ENCODE data around the gene ABITRAM. TPM values are rescaled to one million over a fixed set of nuclear protein-coding genes. Genes with fewer than 3 reads are reported as not detected.
"Not testable (repeated sequence)": the region's sequence is repeated elsewhere in the genome, so short reads cannot be mapped to it uniquely, and the experiment has no call there.

The ABITRAM gene
- total RNA-seq, 1 experiment from 2014 or later, result 15.4 TPM

DNA sequence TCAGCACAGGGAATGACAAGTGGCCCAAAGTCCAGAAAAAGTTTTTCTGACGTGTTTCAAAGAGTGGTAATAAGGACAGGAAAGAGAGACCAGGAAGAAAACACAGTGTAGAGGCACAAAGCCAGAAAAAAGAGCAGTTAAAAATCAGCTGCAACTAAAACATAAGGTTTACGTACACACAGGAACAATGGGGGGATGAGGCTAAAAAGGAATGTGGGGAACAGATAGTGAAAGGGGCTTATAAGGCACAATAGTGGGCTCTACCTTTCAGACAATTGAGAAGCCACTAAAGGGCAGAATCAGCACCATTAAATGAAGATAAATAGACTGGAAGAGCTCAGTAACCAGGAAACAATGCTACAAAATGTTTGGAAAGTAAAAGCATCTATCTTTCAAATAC is 5.8 kb upstream of the ABITRAM start:
- no peak for DNase-seq (ENCODE audit: low read depth)

DNA sequence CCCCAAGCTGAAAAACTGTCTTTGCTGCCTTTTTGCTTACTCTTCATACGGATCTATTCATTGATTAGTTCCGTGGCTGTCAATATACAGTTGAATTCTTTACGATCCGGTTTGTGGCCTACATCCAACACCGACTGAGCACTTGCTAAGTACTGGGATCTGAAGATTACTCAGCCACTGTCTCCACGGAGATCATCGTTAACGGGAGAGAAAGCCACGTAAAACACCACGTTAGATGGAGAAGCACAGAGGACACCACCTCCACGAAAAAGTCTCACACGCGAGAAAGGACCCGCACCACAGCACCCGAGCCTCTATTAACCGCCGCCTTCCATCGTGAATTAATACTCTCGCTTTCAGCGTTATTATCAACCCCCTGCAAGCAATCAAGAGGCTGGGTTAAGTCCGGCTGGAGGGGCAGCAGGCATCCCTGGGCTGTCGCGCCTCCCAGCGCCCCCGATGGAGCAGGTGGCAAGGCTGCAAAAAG is 926 bp upstream of the ABITRAM start:
- peak; percentile 29 for DNase-seq (ENCODE audit: low read depth)

DNA sequence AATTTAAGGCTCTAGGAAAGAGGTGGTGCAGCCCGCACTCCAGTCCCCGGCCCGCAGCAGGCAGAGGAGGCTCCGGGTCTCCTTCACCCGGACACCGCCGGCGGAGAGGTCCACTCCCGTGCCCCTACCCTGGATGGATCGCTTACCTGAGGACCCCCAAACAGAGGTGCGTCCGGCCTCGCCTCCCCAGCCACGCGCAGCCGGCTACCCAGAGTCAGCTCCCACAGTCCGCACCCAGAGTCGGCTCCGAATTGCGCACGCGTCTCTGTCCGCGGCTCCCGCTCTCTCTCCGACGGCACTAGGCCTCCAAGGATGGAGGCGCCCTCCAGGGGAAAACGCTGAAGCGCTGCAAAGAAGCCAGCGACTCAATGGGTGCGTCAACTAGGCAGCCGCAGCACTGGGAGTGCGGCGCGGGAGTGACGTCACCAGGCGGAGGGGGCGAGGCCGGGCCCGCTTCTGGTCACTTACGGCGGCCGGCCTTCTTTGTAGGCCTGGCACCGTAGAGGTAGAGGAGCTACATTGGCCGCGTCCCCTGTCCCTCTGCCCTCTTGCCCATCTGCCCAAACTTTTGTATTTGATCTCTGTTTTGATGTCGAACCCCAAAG is 380 bp upstream of the ABITRAM start, which contains the start of gene ELP1:
Gene ELP1, minus strand, starts transcription at position 407 of the 605 bp plus-strand sequence. CDS start 2,978 bp downstream, outside the sequence.
- peak; percentile 94 for DNase-seq (ENCODE audit: low read depth)

DNA sequence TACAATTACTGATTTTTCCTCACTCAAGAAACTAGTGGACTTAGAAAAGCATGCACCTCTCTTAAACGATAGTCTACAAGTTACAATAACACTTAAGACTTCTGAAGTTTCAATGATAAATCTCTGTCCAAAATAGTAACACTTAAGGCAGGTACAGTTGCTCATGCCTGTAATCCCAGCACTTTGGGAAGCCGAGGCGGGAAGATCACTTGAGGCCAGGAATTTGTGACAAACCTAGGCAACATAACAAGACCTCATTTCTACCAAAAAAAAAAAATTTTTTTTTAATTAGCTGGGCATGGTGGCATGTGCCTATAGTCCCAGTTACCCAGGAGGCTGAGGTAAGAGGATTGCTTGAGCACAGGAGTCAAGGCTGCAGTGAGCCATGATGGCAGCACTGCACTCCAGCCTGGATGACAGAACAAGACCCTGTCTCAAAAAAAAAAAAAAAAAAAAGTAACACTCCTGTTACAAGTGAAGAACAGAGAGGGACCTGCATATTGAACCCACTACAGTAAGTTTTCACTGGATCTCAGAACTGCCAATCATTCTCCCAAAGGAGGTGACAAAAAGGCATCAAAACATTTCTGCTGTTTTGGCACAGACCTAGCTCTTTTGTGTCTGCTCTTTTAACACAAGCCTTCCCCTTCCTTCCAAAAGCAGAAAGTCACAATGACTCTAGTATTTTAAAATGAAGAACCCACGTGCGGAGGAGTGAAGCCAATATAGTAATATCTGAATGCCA is 3.5 kb downstream of the ABITRAM start:
- DNase-seq (ENCODE audit: low read depth), result no peak

DNA sequence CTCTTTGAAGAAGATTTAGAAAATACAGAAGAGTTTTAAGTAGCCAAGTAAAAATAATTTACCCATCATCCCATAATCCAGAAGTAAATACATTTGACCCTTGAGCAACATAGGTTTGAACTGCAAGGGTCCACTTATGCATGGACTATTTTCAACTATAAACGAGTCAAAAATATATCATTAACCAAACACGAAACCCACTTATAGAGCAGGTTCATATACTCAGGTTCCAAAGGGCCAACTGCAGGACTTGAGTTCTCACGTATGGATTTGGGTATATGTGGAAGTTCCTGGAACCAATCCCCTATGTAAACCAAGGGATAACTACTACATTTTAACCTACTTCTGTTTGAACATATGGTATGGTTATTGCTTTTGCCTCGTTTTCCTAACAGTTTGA is 5.8 kb downstream of the ABITRAM start:
- DNase-seq (ENCODE audit: low read depth), result no peak

DNA sequence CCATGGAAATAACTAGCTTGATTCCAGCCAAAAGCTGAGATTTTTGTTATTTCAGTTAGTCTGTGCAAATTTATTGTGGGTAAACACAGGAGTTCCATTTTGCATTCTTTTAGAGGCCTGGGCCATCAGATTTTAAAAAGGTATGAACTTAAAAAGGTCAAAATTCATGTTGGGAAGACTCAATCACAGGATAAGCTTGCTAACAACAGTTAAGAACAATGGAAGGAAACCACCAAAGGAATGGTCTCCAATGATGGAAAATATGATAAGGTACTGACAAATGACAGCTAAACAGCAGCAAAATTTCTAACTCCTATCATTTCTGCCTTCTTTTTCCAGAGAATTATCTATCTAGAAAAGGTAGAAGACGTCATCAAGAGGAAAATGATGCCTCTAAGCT is 16.0 kb downstream of the ABITRAM start:
- no peak for DNase-seq (ENCODE audit: low read depth)

DNA sequence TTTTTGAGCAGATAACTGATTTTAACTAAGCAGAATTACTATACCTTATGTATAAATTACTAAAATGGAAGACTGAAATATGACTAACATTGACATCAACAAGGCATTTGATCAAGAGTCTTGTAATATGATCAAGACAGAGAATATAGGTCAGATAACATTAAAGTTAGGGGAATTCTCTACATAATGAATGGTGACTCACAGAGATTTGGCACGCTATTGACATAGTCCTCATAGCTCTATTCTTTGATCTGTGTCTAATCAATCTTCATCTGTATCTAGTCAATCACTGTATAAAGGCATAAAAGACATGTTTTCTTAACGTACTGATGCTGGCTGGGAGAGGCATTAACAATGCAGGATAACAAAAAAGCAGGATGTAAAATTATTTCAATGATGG is 17.4 kb downstream of the ABITRAM start:
- DNase-seq (ENCODE audit: low read depth), result no peak

DNA sequence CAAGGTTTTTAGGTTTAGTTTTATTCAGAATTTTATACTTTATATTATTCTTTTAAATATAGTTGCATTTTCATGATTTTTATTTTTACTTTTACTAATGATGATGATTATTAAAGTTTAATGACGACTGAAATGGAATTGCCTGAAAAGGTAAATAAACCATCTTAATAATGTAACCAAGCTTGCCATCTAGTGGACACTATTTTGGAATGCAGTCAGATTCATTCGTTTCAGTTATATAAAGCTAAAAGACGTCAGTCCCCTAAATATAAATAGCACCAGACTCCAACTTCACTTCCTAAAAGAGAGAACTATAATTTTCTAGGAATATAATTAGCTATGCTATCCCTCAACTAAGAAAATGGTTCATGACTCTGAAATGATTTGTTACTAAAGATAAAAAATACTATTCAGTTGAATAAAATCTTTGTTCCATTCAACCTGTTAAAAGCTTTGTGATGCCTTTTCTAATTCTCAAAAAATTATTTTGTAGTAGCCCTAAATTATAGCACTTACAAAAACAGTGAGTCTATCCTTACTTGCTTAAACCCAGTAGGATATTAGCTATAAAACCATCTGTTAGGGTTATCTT is 19.9 kb downstream of the ABITRAM start:
- peak; percentile 53 for DNase-seq (ENCODE audit: low read depth)

DNA sequence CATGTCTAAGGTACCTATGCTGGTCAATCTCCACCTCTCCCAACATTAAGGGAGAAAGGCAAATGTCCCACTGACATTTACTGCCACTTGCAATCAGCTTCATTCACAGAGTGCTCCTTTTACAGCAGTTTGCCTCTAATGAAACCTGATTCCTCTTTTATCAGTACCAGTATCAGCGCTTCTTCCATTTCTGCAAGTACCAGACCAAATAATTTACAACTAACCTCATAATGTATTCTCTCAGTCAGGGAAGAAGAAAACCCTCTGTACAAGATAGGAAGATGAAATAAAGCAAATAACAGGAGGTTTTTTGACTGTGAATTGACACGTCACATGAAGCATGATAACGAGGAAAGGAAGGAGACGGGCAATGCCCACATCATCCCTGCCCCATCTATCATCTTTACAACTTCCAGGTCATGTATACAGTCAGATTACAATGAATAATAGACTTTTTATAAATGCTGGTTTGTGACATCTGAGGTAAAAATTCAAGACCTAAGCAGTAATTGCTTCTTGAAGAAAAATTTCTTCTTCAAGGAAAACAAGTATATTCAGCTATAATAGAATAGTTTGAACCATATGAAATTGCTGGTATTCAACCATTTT is 21.9 kb downstream of the ABITRAM start:
- DNase-seq (ENCODE audit: low read depth), result no peak

DNA sequence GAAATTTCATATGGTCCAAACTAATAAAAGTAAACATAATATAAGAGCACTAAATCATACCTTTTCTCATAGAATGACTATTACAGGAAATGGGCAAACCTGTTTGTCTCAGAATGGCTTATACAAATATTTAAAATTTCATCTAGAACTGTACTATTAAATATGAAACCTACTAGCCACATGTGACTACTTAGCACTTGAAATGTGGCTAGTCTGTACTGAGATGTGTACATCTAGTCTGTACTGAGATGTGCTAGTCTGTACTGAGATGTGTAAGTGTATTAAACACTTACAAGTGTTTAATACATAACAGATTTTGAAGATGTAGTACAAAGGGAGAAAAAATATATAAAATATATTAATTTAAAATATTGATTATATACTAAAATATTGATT is 22.4 kb downstream of the ABITRAM start:
- DNase-seq (ENCODE audit: low read depth), result no peak

DNA sequence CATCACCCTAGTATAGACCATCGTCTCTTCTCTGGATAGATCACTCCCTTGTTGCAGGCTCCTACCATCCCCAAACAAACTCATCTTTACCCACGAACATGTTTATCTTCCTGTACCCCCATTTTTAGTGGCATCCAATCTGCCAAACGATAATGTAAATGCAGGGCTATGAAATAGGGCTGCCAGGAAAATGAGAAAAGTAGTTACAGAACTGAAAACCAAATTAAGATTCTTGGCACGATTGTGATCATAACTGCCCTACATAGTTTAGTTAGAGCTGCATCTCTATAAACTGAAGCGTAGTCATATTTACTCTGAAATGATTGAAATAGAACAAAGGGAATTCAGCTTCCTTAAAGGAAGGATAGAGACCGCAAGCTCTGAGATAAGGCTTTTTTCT is 26.1 kb downstream of the ABITRAM start:
- no peak for DNase-seq (ENCODE audit: low read depth)

DNA sequence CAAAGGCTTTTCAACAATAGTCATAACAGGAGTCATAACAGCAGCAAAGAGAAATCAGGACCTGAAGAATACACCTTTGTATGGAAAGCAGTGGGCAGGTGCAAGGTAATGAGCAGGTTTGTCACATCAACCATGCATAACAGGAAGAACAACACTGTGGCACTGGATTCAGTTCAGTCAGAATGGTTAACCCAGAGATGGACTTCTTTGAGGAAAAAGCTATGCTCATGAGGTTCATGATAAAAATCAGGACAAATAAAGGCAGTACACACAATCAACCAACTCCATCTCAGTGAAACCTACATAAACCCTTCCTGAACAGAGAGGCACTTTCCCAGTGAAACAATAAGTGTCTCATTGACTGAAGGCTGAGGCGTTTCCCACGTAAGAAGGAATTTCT is 27.0 kb downstream of the ABITRAM start:
- DNase-seq (ENCODE audit: low read depth), result no peak

DNA sequence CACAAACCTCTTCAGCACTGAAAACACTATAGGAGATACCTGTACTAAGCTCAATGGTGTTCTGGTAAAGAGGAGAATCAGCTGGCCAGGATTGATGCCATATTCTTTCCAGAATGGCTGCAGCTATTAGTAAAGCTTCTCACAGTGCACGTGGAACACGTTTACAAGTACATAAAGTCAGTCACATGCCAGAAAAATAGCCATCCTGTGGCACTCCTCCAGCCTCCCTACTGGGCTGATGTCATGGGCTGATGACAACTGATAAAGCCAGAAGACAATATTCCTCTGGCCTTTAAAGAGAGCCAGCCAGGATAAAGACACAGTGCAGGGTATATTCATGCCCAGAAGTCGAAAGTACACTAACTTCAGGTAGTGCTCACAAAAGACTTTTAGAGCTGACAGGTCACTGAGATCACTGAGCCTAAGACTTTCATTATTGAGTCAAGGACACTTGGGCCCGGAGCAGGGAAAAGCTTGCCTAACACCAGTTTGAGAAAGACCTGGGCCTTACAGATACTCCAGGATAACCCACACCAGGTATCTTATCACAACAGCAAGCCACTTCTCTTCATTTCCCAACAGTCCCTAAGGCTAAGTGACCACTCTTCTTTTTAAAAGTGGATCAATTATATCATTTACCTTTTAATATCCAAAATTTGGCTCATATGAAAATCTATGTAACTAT is 29.4 kb downstream of the ABITRAM start:
- DNase-seq (ENCODE audit: low read depth), result peak; percentile 3

DNA sequence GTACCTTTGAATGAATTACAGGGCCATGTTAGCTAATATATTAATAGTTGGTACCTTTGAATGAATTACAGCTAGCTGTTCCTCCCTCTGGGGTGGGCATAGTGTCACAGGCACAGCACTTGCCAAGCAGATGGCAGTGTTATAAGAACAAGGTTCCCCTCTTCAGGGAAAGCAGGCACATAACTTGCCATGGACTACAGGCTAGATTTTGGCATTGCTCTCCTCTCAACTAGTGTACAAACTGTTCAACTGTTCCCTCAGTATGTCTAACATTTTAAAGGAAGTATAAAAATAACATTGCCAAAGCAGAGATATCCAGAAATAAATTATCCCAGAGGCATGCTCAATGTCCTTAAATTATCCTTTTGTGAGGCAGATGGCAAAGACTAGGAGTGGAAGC is 33.7 kb downstream of the ABITRAM start:
- DNase-seq (ENCODE audit: low read depth), result no peak

DNA sequence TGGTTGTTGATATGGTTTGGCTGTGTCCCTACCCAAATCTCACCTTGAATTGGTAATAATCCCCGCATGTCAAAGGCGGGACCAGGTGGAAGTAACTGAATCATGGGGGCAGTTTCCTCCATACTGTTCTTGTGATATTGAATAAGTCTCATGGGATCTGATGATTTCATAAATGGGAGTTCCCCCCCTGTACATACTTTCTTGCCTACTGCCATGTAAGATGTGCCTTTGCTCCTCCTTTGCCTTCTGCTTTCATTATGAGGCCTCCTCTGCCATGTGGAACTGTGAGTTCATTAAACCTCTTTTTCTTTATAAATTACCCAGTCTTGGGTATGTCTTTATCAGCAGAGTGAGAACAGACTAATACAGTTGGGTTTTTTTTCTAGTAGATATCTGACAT is 37.2 kb downstream of the ABITRAM start:
- DNase-seq (ENCODE audit: low read depth), result not testable (repeated sequence)

DNA sequence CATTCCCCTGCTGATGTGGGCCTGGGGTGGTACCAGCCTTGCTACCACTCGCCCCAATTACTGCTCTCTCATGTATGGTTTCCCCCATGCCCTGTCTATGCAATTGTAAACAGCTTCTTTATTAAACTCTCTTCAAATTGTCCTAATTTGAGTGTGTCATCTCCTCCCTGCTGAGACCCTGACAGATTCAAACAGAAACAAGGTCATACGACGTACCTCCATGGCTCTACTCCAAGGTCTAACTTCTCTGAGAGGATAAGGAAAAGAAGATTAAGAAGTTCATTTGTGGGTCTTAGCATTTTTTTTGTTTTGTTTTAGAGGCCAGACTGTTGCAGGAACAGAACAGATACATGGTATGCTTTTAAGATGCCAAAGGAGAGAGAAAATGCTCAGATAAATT is 38.0 kb downstream of the ABITRAM start:
- no peak for DNase-seq (ENCODE audit: low read depth)

DNA sequence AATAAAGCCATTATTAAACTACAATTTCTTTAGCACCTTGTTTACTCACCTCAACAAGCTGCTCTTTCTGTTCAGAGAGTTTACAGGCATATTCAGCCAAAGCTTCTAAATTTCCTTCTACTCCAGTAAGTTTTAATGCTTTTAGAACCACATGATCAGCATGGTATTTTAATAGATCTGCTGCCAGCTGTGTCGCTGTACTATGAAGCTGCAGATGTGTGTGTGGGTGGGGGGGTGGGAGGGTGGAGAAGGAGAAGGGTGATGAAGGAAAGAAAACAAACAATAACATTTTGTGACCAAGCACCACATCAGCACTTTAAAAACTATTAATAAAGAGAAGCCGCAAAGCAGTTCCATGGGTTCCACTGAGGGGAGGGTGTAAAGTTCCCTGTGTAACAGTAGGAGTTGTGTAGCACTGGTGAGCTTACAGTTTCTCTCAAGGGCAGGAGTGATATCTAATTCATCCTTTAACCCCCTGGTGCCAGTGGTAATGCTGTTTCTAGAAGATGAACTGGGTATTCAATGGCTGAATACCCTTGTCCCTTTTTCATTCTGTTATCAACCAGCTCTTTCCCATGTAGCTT is 38.5 kb downstream of the ABITRAM start:
- no peak for DNase-seq (ENCODE audit: low read depth)

DNA sequence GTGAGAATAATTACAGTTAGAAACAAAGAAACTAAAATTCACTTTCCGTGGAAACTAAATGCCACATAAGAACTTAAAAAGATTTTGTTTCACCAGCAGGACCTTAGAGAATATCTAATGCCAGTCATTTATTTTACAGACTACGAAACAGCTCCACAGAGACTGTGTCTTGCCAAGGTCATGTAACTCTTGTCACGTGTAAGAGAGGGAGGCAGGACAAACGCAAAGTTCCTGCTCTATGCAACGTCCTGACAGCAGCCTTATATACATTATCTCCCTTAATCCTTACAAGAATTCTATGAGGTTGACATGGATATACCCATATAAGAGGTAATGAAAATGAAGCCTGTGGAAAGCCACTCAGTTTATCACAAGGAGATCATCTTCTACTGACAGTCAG is 39.7 kb downstream of the ABITRAM start:
- DNase-seq (ENCODE audit: low read depth), result no peak

DNA sequence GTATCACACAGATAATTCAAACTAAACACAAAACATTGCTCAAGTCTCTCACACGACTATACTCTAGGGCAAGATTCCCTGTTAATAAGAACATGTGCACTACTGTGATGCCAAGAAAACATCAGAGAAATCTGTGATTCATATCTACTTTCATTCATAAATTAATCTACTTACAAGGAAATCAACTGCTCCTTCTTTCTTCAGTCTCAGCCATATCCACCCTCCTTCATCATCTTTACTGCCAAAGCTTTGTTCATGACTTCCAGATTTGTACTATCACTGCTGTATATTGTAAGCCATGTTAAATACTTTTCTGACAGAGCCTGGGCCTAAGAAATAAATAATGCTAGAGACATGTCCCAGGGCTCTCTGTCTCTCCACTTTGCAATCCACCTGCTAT is 44.0 kb downstream of the ABITRAM start:
- no peak for DNase-seq (ENCODE audit: low read depth)

DNA sequence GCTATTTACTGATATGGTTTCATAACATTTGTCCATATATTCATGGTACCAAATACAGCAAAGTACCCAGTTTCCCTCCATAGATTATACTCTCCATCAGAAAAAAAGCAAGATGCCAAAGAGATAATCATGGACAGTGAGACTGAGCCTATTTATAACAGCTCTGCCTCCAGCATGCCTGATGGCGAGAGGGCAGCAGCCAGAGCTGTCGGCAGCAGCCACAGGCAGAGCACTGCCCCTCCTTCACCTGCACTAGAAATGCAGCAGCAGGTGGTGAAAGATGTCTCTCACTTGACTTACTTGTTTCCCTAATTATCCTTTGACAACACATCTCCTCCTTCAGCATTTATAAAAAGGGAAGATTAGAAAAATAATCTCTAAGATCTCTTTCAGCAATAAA is 46.7 kb downstream of the ABITRAM start:
- no peak for DNase-seq (ENCODE audit: low read depth)

DNA sequence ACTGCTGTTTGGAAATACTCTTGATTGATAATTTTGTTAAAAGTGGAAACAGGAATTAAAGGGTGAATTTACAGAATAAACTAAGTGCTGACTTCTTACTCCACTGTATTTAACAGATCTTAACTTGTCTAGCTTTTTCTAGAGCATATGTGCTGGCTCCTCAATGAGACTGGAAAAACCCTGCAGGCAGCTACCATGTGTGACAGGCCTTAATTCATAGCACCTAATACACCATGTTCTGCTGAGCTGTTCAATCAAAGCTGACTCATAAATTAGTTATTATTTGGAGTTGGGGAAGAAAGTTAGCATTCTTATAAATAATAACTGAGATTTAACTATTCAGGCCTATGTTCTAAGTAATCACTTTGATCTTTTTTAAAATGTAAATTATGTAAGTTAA is 49.7 kb downstream of the ABITRAM start:
- no peak for DNase-seq (ENCODE audit: low read depth)
